HG03575 (cell line): ENCODE measurements around the gene SFMBT2.
"Not testable (repeated sequence)": the region's sequence is repeated elsewhere in the genome, so short reads cannot be mapped to it uniquely, and the experiment has no call there.

Experiments used
- ATAC-seq: cut with Tn5 transposase; IDR thresholded peaks from one replicate; pipeline ENCODE4 v1.9.1; 2021; ENCODE audit not compliant: unreplicated experiment, insufficient number of reproducible peaks, low FRiP score; ENCODE audit errors: extremely low read depth

The SFMBT2 gene

DNA sequence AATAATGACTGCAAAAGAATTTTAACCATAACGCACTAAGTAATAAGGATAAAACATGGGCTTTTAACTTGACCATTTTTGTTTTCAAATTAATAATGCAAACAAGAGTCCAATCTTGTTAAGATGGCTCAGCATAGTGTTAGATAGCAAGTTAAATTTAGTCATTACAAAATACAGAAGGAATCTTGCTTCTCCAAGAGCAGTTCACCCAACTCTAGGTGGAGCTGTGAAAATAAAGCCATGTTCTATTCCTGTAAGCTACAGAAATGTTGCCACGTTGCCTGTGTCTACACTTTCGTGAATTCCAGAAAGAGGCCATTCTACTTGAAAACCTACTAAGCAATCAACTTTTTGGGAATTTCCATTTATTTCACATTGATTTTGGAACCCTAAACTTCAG is 191.9 kb downstream of the SFMBT2 start:
- ATAC-seq = no peak

DNA sequence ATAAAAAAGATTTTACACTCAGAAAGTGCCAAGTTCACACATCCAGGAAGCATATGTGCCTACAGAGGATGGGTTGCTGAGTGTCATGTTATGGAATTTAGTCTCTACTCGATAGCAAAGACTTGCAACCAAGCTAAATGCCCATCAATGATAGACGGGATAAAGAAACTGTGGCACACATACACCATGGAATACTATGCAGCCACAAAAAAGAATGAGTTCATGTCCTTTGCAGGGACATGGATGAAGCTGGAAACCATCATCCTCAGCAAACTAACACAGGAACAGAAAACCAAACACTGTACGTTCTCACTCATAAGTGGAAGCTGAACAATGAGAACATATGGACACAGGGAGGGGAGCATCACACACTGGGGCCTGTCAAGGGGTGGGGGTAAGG is 198.1 kb downstream of the SFMBT2 start:
- ATAC-seq = not testable (repeated sequence)

DNA sequence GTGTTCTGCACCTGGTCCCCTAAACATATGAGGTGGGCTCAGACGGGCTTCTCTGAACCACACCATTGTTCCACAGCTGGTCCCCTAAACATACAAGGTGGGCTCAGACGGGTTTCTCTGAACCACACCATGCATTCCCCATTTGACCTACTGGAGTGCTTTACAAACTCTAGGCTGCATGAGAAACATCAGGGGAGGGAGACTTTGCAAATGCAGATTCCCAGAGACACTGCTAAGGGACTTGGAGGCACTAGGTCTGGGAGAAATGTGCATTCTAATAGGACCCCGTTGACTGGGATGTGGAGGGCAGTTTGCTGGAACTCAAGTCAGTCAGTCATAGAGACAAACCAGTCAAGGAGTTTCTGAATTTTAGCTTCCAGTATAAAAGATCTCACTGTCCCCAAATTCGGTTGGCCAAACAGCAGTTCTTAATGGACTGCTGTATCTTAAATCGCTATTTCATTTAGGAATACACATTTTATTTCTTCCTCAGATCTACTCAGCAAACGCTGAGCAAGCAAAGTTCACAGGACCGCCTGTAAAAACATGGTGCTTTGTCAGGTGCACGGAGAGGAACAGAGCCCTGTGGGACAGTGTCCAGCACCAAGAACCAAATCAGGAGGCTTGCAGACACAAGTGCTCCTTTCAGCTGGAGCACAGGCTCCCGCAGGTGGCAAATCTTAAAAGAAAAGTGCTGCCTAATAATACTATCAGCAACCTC is 198.8 kb downstream of the SFMBT2 start:
- ATAC-seq = no peak

DNA sequence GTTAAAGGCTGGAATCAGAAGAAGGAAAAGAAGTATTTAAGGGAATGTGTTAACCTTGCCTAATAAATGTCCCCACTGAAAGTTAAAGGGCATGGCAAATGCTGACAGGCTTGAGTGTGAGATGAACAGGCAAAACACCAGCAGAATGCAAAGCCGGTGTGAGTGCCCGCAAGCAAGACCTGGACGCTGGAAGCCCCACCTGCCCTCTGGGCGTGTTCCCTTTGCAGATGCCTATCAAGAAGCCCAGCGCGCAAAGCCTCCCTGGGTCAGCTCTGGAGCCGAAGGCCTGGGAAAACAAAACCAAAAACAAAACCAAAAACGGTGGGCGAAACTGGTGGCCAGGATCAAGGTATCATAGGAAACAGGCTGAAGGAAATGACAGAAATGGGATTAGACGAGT is 200.3 kb downstream of the SFMBT2 start:
- no peak for ATAC-seq

DNA sequence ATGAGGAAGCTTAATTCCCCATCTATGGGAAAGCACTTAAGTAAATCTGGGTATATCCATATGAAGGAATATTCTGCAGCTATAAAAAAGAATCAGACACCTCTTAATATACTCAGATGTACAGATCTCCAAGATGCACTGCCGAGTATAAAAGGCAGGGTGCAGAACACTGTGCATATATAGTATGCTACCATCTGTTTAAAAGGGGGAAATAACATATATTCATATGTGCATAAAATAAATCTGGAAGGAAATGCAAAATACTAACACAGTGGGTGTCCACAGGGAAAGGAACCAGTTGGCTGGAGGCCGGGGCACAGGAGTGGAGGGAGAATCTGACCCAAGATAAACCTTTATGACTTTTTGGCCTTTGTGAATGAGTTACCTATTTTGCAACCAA is 201.4 kb downstream of the SFMBT2 start:
- ATAC-seq = no peak

DNA sequence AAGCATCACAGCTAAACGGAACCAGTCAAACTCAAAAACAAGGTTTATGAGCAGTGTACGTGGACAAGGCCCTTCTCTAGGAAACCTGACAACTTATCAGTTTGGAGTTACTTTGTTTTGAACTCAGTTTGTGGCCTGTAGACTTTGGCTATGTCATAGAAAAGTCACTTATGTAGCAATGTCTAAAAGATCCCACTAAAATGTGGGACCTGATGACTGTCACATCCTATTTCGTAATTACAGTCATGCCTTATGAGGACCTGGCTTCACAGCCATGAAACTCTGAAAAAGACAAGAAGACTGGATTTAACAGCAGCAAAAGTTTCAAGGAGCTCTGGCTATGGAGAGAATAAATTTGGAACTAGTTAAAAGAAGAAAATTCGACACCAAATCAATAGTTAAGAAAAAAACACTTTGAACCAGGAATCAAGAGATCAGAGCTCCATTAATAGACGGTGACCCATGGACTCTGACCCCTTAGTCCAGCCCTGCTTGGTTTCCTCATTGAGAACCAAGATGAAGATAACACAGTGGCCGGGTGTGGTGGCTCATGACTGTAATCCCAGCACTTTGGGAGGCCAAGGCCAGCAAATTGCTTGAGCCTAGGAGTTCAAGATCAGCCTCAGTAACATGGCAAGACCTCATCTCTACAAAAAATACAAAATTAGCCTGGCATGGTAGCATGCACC is 204.3 kb downstream of the SFMBT2 start:
- no peak for ATAC-seq

DNA sequence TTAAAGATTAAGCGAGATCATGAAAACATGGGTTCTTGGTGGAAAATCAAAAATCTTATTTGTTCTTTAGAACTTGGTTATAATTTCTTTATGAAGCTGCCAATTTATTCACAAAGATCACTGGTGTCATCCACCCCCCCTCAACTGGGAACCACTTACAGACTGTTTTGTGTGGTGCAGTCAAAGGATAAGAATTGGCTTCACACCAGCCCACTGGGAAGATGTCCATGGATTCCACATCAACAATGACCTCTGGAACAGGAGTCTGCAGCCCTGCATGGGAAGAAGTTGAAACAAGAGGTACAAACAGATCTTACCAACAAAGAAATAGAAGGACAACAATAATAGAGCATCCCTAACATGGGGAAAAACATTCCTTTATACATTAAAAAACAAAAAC is 205.2 kb downstream of the SFMBT2 start:
- ATAC-seq = no peak

DNA sequence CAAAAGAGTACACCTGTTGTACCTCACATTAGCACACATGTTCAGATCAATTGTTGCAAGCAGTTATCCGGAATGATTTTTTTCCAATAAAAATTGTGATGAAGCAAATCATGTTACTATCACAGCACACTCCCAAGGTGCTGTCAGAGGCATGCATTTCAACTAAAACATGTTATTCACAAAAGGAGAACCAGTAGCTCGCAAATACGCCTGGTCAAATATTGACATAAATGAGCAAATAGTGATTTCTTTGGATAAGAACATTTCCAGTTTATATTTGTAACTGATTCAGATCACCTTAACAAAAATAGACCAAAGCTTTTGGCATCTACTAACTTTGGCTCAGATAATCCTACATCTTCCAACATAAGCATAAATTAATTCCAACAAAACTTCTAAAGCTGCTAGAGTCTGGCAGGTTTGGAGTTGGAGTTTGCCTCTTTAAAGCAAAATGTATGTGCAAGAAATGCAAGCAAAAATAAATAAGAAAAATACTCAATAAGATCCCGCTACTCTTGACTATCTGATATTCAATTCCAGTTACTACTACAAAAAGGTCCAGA is 208.0 kb downstream of the SFMBT2 start:
- ATAC-seq = no peak

DNA sequence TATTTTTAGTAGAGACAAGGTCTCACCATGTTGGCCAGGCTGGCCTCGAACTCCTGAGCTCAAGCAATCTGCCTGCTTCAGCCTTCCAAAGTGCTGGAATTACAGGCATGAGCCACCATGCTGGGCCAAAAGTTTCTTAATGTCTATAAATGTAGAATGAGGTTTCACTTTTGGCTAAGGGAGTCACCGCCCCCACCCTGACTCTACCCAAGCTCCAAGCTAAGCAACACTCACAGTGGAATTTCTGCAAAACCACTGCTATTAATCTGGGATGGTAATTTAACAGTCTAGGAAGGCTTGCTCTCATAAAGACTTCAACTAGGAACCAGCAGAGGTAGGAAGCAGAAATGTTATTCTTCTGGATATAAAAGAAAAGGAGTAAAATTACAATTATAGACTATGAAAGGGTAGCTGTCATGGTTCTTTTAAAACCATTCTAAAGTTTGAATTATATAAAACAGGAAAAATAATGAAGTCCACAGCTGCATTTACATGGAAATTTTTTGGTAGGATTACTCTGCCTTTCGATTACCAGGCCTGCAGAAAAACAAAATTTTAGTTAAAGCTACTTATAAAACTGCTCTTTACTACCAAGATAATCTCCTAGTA is 211.6 kb downstream of the SFMBT2 start:
- ATAC-seq = no peak

DNA sequence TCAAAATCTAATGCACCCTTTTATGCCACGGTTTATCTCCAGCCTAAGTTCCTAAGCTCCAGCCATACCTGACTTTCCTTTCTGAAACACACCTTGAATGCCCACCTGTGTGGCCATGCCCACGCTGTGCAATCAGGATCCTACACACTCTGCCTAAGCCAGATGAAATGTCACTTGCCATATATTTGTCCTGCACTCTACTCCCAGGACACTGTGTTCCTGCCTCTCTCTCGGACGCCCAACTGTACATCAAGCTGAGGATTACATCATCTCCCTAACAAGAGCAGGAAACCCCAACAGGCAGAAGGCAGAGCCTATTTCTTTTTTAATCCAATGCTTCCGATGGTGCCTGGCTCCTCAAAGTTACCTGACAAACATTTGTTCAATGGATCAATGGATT is 214.6 kb downstream of the SFMBT2 start:
- ATAC-seq = no peak

DNA sequence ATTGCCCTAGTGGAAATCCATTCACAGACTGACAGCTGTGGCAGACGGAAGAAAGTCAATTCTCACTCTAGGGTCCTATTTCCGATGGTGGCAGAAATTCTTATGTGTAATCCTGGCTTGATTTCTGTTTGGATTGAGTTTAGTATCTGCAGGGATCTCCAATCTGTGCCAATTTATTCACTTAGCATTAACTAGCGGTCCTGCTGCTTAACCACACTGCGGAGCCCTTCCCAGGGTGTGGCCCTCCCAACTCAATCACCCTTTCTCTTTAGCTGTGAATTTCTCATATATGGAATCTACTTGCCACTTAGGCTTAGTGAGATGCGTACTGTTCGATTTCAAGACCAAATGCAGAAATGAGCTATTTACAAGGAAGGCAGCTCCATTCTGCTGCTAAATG is 215.7 kb downstream of the SFMBT2 start:
- ATAC-seq = no peak

DNA sequence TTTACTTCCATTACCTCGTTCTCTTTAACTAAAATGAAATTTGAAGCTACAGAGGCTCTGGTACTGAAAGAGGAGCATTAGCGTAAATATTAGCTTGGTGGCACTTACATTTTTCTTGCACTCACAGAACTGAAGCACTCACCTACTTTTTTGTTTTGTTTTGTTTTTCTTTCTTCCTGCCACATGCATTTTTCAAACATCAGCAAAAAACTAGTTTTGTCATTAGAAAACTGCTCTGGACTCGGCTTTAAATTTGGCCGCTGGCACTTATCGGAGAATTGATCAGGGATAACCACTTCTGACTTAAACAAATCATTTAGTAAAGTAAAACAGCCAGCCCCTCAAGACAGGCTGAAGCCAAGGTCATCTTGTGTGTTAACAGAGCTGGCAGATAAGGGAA is 216.3 kb downstream of the SFMBT2 start:
- ATAC-seq = no peak

DNA sequence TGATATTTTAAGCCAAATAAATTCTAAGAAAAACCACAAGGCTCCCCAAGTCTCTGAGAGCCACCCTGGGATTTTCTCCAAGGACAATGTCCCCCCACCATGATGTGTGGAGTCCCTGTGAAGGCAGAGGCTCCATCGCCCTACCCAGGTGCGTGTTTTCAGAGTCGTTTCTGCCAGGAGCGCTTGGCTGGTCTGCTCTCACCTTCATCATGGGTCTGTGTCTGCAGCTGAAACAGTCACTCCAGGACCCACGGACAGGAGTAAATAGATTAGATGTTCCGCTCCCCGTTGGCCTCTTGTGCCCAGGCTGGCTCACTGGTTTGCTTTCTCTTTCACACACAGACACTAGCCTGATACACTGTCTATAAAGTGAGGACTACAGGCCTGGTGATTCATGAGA is 217.5 kb downstream of the SFMBT2 start:
- no peak for ATAC-seq

DNA sequence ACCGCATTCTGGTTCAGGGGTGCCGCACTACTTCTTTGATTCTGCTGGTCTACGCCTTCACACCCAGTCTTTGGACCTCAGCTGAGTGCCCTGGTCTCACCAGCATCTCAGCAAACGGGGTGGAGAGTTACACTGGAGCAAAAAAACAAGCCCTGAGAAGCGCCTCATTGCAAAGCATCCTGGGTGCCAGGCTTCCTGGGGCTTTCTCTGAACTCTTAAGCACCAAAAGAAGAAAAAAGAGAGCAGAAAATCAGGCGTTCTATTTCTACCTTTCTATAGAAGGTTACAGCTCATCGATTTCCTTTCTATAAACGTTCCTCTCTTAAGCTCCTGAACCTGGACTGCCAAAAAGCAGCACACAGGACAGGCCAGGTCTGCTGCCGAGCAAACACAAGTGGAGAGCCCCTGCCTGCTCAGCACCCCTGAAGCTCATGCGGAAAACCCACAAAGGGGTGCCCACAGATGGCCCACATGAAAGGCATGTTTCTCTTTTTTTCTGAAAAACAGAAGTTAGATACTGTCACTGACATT is 217.9 kb downstream of the SFMBT2 start:
- ATAC-seq = no peak

DNA sequence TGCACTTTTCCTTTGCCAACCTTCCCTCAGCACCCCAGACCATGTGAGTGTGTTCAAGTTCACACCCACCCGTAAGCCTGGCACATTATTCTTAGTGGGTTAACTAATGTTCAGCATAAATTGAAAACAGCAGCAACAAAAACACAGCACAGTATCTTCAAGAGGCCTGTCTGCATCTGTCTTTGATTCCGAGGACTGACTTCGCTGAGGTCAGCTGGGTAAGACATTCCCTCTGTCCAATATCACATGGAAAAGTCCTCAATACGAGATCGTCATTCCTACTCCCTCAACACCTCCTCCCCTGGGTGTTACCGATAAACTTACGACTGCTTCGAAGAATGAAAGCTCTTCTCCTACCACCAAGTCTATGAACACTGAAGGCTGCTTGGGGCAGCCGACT is 218.8 kb downstream of the SFMBT2 start:
- no peak for ATAC-seq

DNA sequence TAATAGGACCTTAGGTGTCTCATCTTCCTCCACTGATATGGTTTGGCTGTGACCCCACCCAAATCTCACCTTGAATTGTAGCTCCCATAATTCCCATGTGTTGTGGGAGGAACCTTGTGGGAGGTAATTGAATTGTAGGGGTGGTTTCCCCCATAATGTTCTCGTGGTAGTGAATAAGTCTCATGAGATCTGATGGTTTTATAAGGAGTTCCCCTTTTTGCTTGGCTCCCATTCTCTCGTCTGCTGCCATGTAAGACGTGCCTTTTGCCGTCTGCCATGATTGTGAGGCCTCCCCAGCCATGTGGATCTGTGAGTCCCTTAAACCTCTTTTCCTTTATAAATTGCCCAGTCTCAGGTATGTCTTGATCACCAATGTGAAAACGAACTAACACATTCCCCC is 220.1 kb downstream of the SFMBT2 start:
- ATAC-seq = not testable (repeated sequence)

DNA sequence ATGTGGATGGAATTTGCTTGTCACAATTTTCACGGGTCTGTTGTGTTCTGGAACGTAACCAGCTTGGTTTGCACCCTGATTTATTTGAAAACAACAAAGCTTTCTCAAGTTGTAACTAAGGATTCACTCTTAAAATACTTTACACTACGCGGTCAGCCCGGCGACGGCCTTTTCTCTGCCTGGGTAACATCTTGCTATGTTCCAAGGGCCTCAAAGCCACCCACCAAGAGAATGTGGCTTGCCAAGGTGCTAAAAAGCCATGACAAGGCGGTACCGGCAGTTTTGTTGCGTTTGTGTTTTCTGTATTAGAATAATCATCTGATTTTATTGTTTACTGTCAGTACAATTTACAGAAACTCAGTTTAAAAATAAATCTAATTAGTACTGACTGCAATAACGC is 220.9 kb downstream of the SFMBT2 start:
- ATAC-seq = no peak

DNA sequence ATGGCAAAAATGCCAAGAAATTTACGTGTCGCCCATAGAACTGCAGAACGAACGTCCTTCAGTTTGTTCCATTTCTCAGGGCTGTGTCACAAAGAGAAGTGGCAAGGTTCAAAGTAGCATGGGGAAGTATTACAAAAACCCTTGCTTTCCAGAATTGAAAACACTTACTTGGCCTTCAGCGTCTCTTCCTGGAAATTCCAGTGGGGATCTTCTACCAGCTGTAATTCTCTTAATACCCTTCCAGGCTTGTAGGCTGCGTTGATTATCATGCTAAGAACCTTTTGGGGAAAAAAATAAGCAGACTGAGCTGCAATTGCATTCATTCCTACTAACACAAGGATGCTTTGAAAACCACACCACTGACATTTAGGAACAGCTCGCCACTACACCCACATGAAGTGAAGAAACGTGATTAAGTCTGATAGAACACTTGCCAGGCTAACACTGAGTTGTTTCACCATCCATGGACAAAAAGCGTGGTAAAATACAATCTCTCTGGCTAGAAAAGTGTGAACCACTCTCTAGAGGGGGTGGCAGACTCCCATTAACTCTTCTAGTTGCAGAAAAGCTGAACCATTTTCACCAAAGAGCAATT is 222.3 kb downstream of the SFMBT2 start:
- ATAC-seq = no peak

DNA sequence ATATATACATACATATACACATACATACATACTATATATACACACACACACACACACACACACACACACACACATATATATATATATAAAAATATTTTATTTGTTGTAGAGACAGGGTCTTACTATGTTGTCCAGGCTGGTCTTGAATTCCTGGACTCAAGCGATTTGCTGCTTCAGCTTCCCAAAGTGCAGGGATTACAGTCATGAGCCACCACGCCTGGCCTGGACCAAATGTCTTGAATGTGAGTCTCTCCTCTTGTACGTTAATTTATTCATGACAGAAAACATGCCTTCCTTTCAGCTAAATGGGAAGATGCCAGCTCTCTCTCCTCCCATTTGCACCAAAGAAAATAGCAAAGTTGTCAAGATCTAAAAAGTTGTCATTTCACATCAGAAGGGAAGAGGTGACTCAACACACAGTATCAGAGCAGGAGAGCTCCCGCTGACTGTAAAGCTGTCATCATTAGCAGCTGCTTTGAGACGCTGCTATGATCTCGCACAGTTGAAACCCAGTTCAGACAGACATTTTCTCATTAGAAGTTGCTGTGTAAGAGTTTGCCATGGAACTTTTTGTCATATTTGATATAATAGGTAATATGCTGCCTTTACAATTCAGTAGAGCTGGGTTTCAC is 224.3 kb downstream of the SFMBT2 start:
- ATAC-seq = no peak
